COLO829 (cell line): Measurements from ENCODE around the gene SETMAR.
"Not testable (repeated sequence)": the region's sequence is repeated elsewhere in the genome, so short reads cannot be mapped to it uniquely, and the experiment has no call there.

Source experiments
- DNase-seq: peaks from one replicate; pipeline ENCODE4 v3.0.0; 2012; ENCODE audit warnings: low spot score

Gene SETMAR

DNA sequence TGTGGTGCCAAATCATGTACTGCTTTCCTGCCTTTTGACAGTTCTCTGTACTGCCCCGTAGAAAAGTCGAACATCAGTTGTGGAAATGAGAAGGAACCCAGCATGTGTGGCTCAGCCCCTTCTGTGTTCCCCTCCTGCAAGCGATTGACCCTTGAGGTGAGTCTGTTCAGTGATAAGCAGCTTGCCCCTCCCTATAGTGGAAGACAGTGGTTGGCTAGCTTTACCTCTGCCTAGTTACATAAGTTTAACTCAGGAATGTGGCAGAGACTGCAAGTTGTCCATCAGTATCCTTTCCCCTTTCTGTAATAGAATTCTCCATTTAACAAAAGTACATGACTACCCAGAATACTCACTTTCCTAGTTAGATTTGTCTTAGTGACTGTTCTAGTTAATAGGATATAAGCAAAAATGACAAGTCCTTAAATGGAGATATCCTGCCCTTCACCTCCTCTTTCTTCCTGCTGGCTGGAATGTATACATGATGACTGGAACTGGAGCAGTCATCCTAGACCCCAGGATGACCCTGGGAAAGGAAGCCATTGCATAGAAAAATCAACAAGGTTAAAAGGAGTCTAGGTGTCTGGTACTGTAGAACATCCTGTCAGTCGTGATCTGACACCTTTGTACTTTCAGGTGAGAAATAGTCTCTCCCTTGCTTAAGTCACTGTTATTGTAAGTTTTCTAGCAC is 10.6 kb downstream of the SETMAR start:
- no peak for DNase-seq

- peak; percentile 10 for DNase-seq
Observed at GRCh38 chr3:4314688-4315087, 11.5 kb downstream of the SETMAR start.

- no peak for DNase-seq
Observed at GRCh38 chr3:4320096-4320911, 17.1 kb downstream of the SETMAR start.

GRCh38 chr3:4321732-4322131 is 18.6 kb downstream of the SETMAR start:
- no peak for DNase-seq

GRCh38 chr3:4322635-4323034 is 19.5 kb downstream of the SETMAR start:
- DNase-seq, result no peak

DNA sequence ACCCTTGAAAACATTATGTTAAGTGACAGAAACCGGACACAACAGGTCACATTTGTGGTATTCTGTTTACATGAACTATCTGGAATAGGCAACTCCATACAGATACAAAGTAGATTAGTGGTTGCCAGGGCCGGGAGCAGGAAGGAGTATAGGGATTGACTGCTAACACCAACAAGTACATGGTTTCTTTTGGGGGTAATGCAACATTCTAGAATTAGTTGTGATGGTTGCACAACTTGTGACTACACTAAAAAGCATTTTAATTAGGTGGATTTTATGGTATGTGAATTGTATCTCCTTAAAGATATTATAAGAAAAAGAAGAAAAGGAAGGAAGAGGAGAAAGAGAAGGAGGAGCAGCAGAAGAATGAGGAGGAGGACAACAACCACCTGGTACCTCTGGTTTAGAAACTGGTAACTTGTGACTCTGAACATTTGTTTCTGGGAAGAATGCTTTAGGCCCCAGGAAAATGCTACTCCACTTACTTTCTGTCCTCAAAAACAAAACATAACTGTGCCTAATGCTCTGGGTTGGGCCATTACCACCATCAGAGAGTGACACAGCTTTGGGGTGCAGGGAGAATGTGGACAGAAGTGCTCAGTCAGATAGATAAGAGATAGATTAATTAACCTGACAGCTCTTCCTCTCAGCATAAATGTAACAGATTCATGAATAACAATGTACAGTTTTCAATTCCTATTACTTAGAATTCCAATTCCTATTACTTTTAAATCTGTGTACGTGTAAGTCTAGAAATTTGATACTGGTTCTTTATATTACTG is 20.3 kb downstream of the SETMAR start:
- DNase-seq, result no peak

DNA sequence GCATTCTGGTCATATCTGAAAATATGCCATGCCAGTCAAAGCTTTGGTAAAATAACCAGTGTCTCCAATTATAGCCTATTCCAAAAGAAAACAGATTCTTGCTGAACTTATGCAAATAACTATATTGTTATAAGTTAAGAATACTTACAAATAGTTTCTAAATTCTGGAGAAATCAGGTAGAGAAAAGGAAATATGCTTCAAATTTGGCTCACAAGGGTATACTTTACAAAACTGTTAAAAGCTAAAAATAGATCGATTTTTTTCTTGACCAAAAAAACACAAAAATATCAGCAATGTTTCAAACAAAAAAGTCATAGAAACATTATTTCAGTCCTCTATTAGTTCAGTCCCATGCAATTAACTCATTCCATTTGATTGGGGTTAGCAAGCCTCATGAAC is 23.7 kb downstream of the SETMAR start:
- DNase-seq, result no peak

DNA sequence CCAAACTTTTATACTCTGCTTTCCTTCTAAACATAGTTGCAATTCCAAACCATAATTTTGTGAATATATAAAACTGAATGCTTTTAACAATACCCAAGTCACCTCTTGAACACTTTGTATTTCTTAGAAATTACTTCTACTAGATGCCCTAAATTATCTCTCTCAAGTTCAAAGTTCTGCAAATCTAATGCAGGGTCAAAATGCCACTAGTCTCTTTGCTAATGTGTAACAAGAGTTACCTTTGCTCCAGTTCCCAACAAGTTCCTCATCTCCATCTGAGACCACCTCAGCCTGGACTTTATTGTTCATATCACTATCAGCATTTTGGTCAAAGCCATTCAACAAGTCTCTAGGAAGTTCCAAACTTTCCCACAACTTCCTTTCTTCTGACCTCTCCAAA is 26.6 kb downstream of the SETMAR start:
- not testable (repeated sequence) for DNase-seq

GRCh38 chr3:4332111-4332510 is 28.9 kb downstream of the SETMAR start:
- no peak for DNase-seq

- DNase-seq, result no peak
Observed at GRCh38 chr3:4332574-4332973, 29.4 kb downstream of the SETMAR start.

- no peak for DNase-seq
Observed at GRCh38 chr3:4332991-4333390, 29.8 kb downstream of the SETMAR start.

DNA sequence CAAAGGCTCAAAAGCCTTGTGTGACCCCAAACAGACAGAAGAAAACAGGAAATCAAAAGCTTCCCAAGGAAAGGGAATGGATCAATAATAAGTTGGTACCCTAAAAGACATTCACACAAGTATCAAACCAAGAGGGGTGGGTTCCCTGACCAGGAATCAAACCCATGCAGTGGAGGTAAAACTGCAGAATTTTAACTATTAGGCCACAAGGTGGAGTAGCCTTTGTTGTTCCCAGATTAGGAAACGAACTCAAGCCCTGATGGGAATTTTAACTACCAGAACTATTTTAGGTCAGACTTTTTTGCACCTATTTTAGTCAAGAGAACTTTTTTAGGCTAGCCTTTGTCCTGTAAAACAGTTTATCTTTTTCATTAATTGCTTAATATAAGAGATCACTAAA is 31.4 kb downstream of the SETMAR start:
- DNase-seq, result no peak

GRCh38 chr3:4335840-4336562 is 32.8 kb downstream of the SETMAR start:
- no peak for DNase-seq

DNA sequence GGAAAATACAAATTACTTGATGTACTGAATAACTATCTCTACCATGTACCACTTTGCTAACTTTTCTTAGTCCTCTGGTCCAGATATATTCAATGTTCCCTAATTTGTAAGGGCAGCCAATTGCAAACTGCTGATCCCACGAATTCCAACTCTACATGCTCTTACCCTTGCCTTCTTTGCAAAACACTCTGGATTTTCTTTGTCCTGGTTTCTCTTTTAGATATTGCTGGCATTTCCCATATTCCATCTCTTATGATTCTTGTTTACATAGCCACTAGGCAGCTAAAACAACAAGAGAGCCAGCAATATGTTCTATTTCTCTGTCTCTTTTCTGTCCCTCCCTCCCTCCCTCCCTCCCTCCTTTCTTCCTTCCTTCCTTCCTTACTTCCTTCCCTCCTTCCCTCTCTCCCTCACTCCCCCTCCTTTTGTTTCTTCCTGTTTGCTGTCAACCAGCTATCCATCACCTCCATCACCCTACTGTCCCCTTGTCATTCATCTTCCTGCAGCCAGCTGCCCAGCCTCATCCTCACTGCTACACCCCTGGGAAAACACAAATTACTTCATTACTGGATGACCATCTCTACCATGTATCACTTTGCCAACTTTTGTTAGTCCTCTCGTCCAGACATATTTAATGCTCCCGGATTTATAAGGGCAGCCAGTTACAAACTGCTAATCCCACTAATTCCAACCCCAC is 33.8 kb downstream of the SETMAR start:
- no peak for DNase-seq

- DNase-seq, result no peak
Observed at GRCh38 chr3:4338751-4339150, 35.6 kb downstream of the SETMAR start.

DNA sequence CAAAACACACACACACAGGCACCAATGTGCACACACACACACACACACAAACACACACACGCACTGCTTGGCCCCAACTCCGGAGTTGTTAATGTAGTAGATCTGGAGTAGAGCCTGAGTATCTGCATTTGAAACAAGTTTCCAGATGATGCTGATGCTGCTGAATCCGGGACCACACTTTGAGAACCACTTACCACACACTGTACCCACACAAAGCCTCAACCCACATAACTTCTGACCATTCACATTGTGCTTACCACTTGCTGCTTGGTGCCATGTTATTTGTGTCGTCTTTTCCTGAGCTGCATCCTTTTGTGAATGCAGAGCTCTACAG is 36.9 kb downstream of the SETMAR start:
- DNase-seq, result no peak

- no peak for DNase-seq
Observed at GRCh38 chr3:4340411-4341335, 37.5 kb downstream of the SETMAR start.

- DNase-seq, result no peak
Observed at GRCh38 chr3:4341336-4341675, 38.1 kb downstream of the SETMAR start.

GRCh38 chr3:4343258-4343657 is 40.1 kb downstream of the SETMAR start:
- DNase-seq, result peak; percentile 48

DNA sequence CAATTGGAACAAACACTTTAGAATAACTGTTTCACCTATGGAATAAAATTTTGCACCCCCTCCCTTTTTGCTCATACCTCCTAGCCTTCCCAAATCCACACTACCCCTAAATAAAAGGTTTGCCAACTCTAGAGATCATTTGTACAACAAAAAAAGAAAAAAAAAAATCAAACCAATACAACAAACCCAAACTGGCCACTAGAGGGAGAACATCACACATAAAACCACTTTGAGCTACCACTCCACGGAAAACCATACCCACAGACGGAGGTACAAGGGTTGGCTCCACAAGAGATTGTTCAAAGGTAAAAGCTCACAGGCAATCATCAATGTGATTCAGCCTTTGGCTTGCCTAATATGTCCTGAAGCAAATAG is 47.6 kb downstream of the SETMAR start:
- peak; percentile 67 for DNase-seq
